ENCODE results near the gene TUBB. TPM values are rescaled to one million over a fixed set of nuclear protein-coding genes. Genes with fewer than 3 reads are reported as not detected.
"Not testable (repeated sequence)": the region's sequence is repeated elsewhere in the genome, so short reads cannot be mapped to it uniquely, and the experiment has no call there.

The TUBB gene
- total RNA-seq, 8 experiments from 2014 or later, result 425 to 1,850 (median 943) TPM

- H3K27ac ChIP-seq; in situ Hi-C loops (cut with MboI; ENCODE audit: low pct_unique_long_range_greater_than_20kb in 2 of 9, low sequenced_read_pairs in 9 of 9, unreplicated experiment in 9 of 9): not testable (repeated sequence)
- WGBS, 10 experiments, result 0 to 67% (median 40%) methylated on average over 1 of the region's 1 CpG; no CpG with 5 or more reads in 4 of the 10 experiments
Observed at GRCh38 chr6:30765495-30765894, 45.3 kb downstream of the TUBB start.

GRCh38 chr6:30766461-30767157 lies 46.5 kb downstream of the TUBB start:
- Histone ChIP-seq H3K4me1 (replicated peaks in 1 of 2) (peaks cover 44 to 46% of the 10 kb centered on the region in 2 donors), H3K4me3 (no peak overlapping the region), H3K27ac (no peak overlapping the region)
- no peak for ATAC-seq (replicated peaks in 6 of 8)
- 73 to 100% (median 94%) methylated on average over 1 to 5 of the region's 6 CpGs; no CpG with 5 or more reads in 2 of the 10 experiments for WGBS, 10 experiments
- in situ Hi-C loops (cut with MboI; ENCODE audit: low pct_unique_long_range_greater_than_20kb in 2 of 9, low sequenced_read_pairs in 9 of 9, unreplicated experiment in 9 of 9), result no loop called here

More at GRCh38 chr6:30765495-30765894, 45.3 kb downstream of the TUBB start:
- ATAC-seq (replicated peaks in 6 of 8), result peak in 1 of 8 experiments; percentile 7
- peaks cover 44 to 46% of the 10 kb centered on the region in 2 donors for H3K4me1 ChIP-seq (replicated peaks in 1 of 2)
- not testable (repeated sequence) for H3K4me3 ChIP-seq

DNA sequence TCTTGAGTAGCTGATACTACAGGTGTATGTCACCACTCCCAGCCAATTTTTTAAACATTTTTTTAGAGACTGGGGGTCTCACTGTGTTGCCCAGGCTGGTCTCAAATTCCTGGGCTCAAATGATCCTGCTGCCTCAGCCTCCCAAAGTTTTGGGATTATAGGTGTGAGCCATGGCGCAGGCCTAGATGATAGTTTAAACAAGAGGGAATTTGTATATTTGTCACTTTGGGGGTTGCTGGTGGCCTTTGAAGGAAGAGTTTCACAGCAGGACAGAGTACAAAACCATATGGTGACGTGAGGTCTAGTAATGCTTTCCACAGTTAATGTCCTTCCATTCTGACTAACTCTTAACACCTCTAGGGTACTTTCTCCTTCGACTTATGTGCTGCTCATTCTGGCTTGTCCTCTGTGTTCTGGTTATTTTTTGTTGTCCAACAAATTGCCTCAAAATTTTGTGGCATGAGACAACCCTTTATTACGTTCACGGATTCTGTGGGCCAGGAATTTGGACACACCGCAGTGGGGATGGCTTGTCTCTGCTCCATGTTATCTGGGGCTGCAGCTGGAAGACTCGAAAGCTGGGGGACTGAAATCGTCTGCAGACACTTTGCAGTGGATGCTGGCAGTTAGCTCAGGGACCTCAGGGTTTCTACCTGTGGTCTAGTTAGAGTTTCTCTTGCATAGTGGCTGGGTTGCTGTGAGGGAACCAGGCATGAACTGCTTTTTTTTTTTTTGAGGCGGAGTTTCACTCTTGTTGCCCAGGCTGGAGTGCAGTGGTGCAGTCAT lies 47.2 kb downstream of the TUBB start:
- Histone ChIP-seq H3K27ac (no peak overlapping the region), H3K4me1 (replicated peaks in 1 of 2) (peaks cover 44 to 46% of the 10 kb centered on the region in 2 donors), H3K4me3 (no peak overlapping the region)
- ATAC-seq (replicated peaks in 6 of 8), result no peak
- WGBS, 10 experiments, result 70 to 100% (median 85%) methylated on average over 1 to 7 of the region's 9 CpGs; no CpG with 5 or more reads in 3 of the 10 experiments
- in situ Hi-C loops (cut with MboI; ENCODE audit: low pct_unique_long_range_greater_than_20kb in 2 of 9, low sequenced_read_pairs in 9 of 9, unreplicated experiment in 9 of 9), result no loop called here

GRCh38 chr6:30767944-30768301 lies 47.8 kb downstream of the TUBB start:
- no peak overlapping the region for H3K4me3 ChIP-seq
- WGBS, 10 experiments, result 100% methylated on average over 1 of the region's 1 CpG; no CpG with 5 or more reads in 6 of the 10 experiments
- H3K27ac ChIP-seq, result no peak overlapping the region
- peaks cover 44 to 46% of the 10 kb centered on the region in 2 donors for H3K4me1 ChIP-seq (replicated peaks in 1 of 2)
- in situ Hi-C loops (cut with MboI; ENCODE audit: low pct_unique_long_range_greater_than_20kb in 2 of 9, low sequenced_read_pairs in 9 of 9, unreplicated experiment in 9 of 9), result no loop called here
- ATAC-seq (replicated peaks in 6 of 8), result no peak

DNA sequence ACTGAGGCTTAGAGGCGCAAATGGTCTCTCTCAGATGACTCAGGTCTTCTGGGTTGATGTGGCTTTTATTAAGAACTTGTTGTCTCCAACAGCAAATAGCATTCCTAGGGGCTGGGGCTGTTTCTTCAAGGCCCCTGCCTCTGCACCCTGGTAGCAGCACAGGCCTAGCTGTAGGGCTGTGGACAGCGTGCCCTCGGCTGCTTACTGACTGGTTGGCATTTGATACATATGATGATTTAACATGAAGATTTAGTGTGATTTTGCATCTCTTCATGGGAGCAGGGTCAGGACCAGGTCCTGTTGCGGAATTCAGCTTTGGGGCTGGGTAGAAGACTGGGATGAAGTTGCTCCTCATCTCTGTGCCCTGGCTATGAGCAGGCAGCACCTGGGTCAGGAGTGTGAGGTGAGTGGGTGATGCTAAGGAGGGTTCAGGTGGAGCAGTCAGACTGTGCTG lies 48.5 kb downstream of the TUBB start:
- H3K4me3 ChIP-seq, result no peak overlapping the region
- 100% methylated on average over 1 of the region's 4 CpGs; no CpG with 5 or more reads in 6 of the 10 experiments for WGBS, 10 experiments
- peaks cover 37 to 39% of the 10 kb centered on the region in 2 donors for H3K4me1 ChIP-seq (replicated peaks in 1 of 2)
- H3K27ac ChIP-seq, result peak overlapping the region in 1 of 2 donors; percentile 74
- in situ Hi-C loops (cut with MboI; ENCODE audit: low pct_unique_long_range_greater_than_20kb in 2 of 9, low sequenced_read_pairs in 9 of 9, unreplicated experiment in 9 of 9), result no loop called here
- ATAC-seq (replicated peaks in 6 of 8), result no peak

DNA sequence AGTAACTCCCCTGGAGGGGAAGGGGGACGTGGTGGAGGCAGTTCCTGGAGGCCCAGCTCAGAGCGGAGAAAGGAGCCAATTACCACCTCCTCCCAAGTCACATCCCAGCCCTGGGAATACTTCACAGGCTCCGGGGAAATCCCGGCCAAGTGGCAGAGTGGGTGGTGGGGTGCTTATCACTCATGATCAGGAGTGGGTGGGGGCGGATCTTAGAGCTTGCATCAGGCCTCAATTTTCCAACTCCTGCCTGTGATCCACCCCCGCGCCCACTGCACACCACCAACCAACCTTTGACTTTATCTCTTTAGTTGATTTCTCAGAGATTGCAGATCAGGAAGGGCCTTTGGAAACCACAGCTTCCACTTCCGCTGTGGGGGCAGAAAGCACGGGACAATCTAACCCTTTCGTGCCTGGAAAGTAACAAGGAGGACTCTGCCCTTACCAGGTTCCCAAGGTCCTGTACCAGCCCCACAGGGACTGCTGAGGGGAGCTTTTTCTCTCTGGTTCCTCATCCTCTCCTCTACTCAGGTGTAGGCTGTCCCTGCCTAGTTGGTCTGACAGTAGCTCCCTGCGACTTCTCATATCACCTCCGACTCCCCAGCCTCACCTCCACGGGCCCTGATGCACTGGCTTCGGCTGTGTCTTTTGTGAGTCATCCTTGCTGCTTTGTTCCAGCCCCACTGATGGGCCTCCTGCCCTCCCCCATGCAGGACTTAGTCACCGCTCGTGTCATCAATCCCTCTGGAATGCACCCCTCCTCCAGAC lies 49.1 kb downstream of the TUBB start:
- Histone ChIP-seq H3K27ac (peak overlapping the region; percentile 60 to 74), H3K4me1 (replicated peaks in 1 of 2) (peaks cover 31 to 33% of the 10 kb centered on the region in 2 donors), H3K4me3 (peak overlapping the region in 1 of 5 donors; percentile 7)
- in situ Hi-C loops (cut with MboI; ENCODE audit: low pct_unique_long_range_greater_than_20kb in 2 of 9, low sequenced_read_pairs in 9 of 9, unreplicated experiment in 9 of 9), result no loop called here
- peak; percentile 92 to 99 (median 98) for ATAC-seq (replicated peaks in 6 of 8)
- WGBS, 10 experiments, result 0 to 100% (median 22%) methylated on average over 1 to 10 of the region's 16 CpGs; no CpG with 5 or more reads in 1 of the 10 experiments

- peak; percentile 18 to 57 (median 33) for ATAC-seq (replicated peaks in 6 of 8)
- 10 to 78% (median 50%) methylated on average over 1 to 5 of the region's 5 CpGs; no CpG with 5 or more reads in 2 of the 10 experiments for WGBS, 10 experiments
- in situ Hi-C loops (cut with MboI; ENCODE audit: low pct_unique_long_range_greater_than_20kb in 2 of 9, low sequenced_read_pairs in 9 of 9, unreplicated experiment in 9 of 9), result no loop called here
Observed at GRCh38 chr6:30769853-30770524, 49.8 kb downstream of the TUBB start.

DNA sequence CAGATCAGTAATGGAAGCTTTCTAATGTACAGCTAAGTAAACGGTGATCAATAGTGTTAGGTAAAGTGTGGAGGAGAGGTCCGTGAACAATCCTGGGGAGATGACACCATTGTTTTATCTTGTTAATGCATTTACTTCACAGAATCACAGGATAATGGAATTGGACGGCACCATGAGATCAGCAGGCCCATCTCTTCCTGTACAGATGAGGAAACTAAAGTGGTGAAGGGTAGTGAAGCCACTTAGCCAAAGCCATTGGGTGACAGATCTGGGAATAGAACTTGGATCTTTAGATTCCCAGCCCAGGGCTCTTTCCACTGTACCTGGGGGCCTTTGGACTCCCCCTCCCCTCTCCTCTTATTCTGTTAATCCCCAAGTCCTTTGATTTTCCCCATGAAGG lies 50.4 kb downstream of the TUBB start:
- WGBS, 10 experiments, result 33 to 100% (median 96%) methylated on average over 1 to 3 of the region's 3 CpGs; no CpG with 5 or more reads in 2 of the 10 experiments
- no peak for ATAC-seq (replicated peaks in 6 of 8)
- no peak overlapping the region for H3K27ac ChIP-seq
- H3K4me3 ChIP-seq, result no peak overlapping the region
- H3K4me1 ChIP-seq (replicated peaks in 1 of 2), result peaks cover 18 to 20% of the 10 kb centered on the region in 2 donors
- in situ Hi-C loops (cut with MboI; ENCODE audit: low pct_unique_long_range_greater_than_20kb in 2 of 9, low sequenced_read_pairs in 9 of 9, unreplicated experiment in 9 of 9), result no loop called here

More at GRCh38 chr6:30769853-30770524, 49.8 kb downstream of the TUBB start:
- Histone ChIP-seq H3K4me1 (replicated peaks in 1 of 2) (peaks cover 24 to 26% of the 10 kb centered on the region in 2 donors), H3K27ac (peak overlapping the region in 1 of 2 donors; percentile 38), H3K4me3 (no peak overlapping the region)

- ATAC-seq (replicated peaks in 6 of 8), result no peak
- no peak overlapping the region for H3K4me3 ChIP-seq
- no peak overlapping the region for H3K27ac ChIP-seq
- peaks cover 6 to 8% of the 10 kb centered on the region in 2 donors for H3K4me1 ChIP-seq (replicated peaks in 1 of 2)
- in situ Hi-C loops (cut with MboI; ENCODE audit: low pct_unique_long_range_greater_than_20kb in 2 of 9, low sequenced_read_pairs in 9 of 9, unreplicated experiment in 9 of 9), result no loop called here
- WGBS, 10 experiments, result 71 to 100% (median 86%) methylated on average over 1 to 7 of the region's 8 CpGs; no CpG with 5 or more reads in 3 of the 10 experiments
Observed at GRCh38 chr6:30774701-30775100, 54.5 kb downstream of the TUBB start.

Other genes with a start within 250 kb of the TUBB start
- 100 to 1,000 TPM in 3 of 8 experiments, 10 to 100 TPM in 1, 1 to 10 TPM in 4; 1.5 to 221 (median 44.6) TPM for gene HLA-E, start 230.8 kb upstream of the TUBB start, total RNA-seq
- gene GNL1, start 163.9 kb upstream of the TUBB start, total RNA-seq, result 10 to 100 TPM; 23.4 to 66.0 (median 37.5) TPM
- 10 to 100 TPM; 11.2 to 41.1 (median 32.4) TPM for gene PRR3, start 163.1 kb upstream of the TUBB start, total RNA-seq
- 10 to 100 TPM; 31.6 to 81.9 (median 55.3) TPM for gene ABCF1, start 148.9 kb upstream of the TUBB start, total RNA-seq
- gene PPP1R10, start 103.1 kb upstream of the TUBB start, total RNA-seq, result 100 to 1,000 TPM in 1 of 8 experiments, 10 to 100 TPM in 7; 21.2 to 126 (median 45.9) TPM
- 100 to 1,000 TPM in 1 of 8 experiments, 10 to 100 TPM in 7; 56.0 to 105 (median 62.8) TPM for gene MRPS18B, start 102.5 kb upstream of the TUBB start, total RNA-seq
- gene ATAT1, start 93.5 kb upstream of the TUBB start, total RNA-seq, result 10 to 100 TPM in 7 of 8 experiments, 1 to 10 TPM in 1; 3.7 to 71.7 (median 41.1) TPM
- gene C6orf136, start 73.2 kb upstream of the TUBB start, total RNA-seq, result 10 to 100 TPM in 5 of 8 experiments, 1 to 10 TPM in 3; 6.6 to 16.4 (median 12.1) TPM
- 10 to 100 TPM; 12.1 to 43.3 (median 25.9) TPM for gene DHX16, start 47.3 kb upstream of the TUBB start, total RNA-seq
- 10 to 100 TPM; 23.1 to 60.8 (median 34.5) TPM for gene PPP1R18, start 33.7 kb upstream of the TUBB start, total RNA-seq
- gene NRM, start 29.4 kb upstream of the TUBB start, total RNA-seq, result 10 to 100 TPM in 6 of 8 experiments, 1 to 10 TPM in 2; 6.8 to 28.3 (median 13.2) TPM
- 10 to 100 TPM in 6 of 8 experiments, 1 to 10 TPM in 2; 5.7 to 32.4 (median 23.3) TPM for gene MDC1, start 3.1 kb upstream of the TUBB start, total RNA-seq
- gene FLOT1, start 22.3 kb downstream of the TUBB start, total RNA-seq, result 100 to 1,000 TPM in 2 of 8 experiments, 10 to 100 TPM in 6; 56.8 to 122 (median 75.9) TPM
- 100 to 1,000 TPM in 2 of 8 experiments, 10 to 100 TPM in 5, 1 to 10 TPM in 1; 8.7 to 176 (median 32.5) TPM for gene IER3, start 24.2 kb downstream of the TUBB start, total RNA-seq
- 100 to 1,000 TPM in 6 of 8 experiments, 10 to 100 TPM in 2; 24.1 to 369 (median 138) TPM for gene DDR1, start 164.2 kb downstream of the TUBB start, total RNA-seq
- gene GTF2H4, start 187.9 kb downstream of the TUBB start, total RNA-seq, result 10 to 100 TPM; 18.2 to 46.3 (median 28.5) TPM
- 10 to 100 TPM; 13.5 to 39.7 (median 21.0) TPM for gene VARS2, start 193.9 kb downstream of the TUBB start, total RNA-seq
- gene SFTA2, start 211.8 kb downstream of the TUBB start, total RNA-seq, result 1 to 10 TPM in 1 of 8 experiments, not detected in 7; 1.2 TPM
- gene MUCL3, start 220.6 kb downstream of the TUBB start, total RNA-seq, result under 1 TPM in 6 of 8 experiments, not detected in 2; 0.05 to 0.45 (median 0.30) TPM

Data from motor neuron (in vitro differentiated cells).